Karpas-422 (cell line): ENCODE measurements around the gene NOS2. TPM values are rescaled to one million over a fixed set of nuclear protein-coding genes. Genes with fewer than 3 reads are reported as not detected.

Experiments used
- DNase-seq: peaks from one replicate; pipeline ENCODE4 v3.0.0-alpha.2; 2015
- H2AFZ ChIP-seq: fragments of 200-600 bp; sonication (generic); 2 replicates; pipeline ENCODE4 v1.6.1; 2014; ENCODE audit warnings: antibody characterized with exemption, low read length, mixed read lengths
- H3K27ac ChIP-seq: fragments of 200-600 bp; sonication (generic); 2 replicates; pipeline ENCODE4 v1.5.1; 2014; ENCODE audit warnings: mild to moderate bottlenecking, low read length, moderate library complexity
- H3K27me3 ChIP-seq: fragments of 200-600 bp; sonication (generic); 2 replicates; pipeline ENCODE4 v1.6.1; 2014; ENCODE audit warnings: low read length, mixed read lengths
- H3K36me3 ChIP-seq: fragments of 200-600 bp; sonication (generic); 2 replicates; pipeline ENCODE4 v1.6.1; 2014; ENCODE audit warnings: low read length, mixed read lengths; ENCODE audit not compliant: insufficient read depth
- H3K4me1 ChIP-seq: fragments of 200-600 bp; sonication (generic); 2 replicates; pipeline ENCODE4 v1.6.1; 2014; ENCODE audit warnings: mild to moderate bottlenecking, low read length, mixed read lengths
- H3K4me2 ChIP-seq: fragments of 200-600 bp; sonication (generic); 2 replicates; pipeline ENCODE4 v1.6.1; 2014; ENCODE audit warnings: low read length, low read depth, mild to moderate bottlenecking; ENCODE audit not compliant: poor library complexity, severe bottlenecking
- H3K4me3 ChIP-seq: fragments of 200-600 bp; sonication (generic); 2 replicates; pipeline ENCODE4 v1.5.1; 2014; ENCODE audit warnings: mild to moderate bottlenecking, antibody characterized with exemption, low read length, mixed read lengths
- H3K79me2 ChIP-seq: fragments of 200-600 bp; sonication (generic); 2 replicates; pipeline ENCODE4 v1.6.1; 2014; ENCODE audit warnings: mild to moderate bottlenecking, low read length, mixed read lengths
- H3K9ac ChIP-seq: fragments of 200-600 bp; sonication (generic); 2 replicates; pipeline ENCODE4 v1.6.0; 2014; ENCODE audit warnings: low read length
- H3K9me2 ChIP-seq: fragments of 200-600 bp; sonication (generic), shearing (Covaris generic); replicated peaks from 2 replicates; pipeline ENCODE4 v1.6.0; 2014; ENCODE audit warnings: mild to moderate bottlenecking, low read length, moderate library complexity; ENCODE audit not compliant: insufficient read depth
- H3K9me3 ChIP-seq: fragments of 300-700, 200-600 bp; sonication (generic); 2 replicates; pipeline ENCODE4 v1.6.1; 2014; ENCODE audit warnings: low read length, mixed read lengths
- H4K20me1 ChIP-seq: fragments of 200-600 bp; sonication (generic); 2 replicates; pipeline ENCODE4 v1.6.1; 2014; ENCODE audit warnings: mild to moderate bottlenecking, antibody characterized with exemption, low read length, low read depth; ENCODE audit not compliant: insufficient read depth
- total RNA-seq: library from RNA; depleted of rRNA; stranded (reverse); fragments of >200 nt; shearing (Covaris generic); gene quantifications from 2 replicates; pipeline ENCODE4 v1.2.3, GENCODE V29; 2014; ENCODE audit warnings: low replicate concordance

Gene NOS2
- total RNA-seq, 1 experiment from 2014 or later, result not detected

GRCh38 chr17:27793168-27793905, 7.0 kb downstream of the NOS2 start:
- H3K9me2 ChIP-seq, result no peaks in the 10 kb centered on the region
- no peaks in the 10 kb centered on the region for H3K79me2 ChIP-seq
- H3K9ac ChIP-seq, result no peak overlapping the region
- H3K36me3 ChIP-seq, result no peaks in the 10 kb centered on the region
- H3K9me3 ChIP-seq, result no peaks in the 10 kb centered on the region
- no peak overlapping the region for H3K4me2 ChIP-seq
- DNase-seq, result no peak
- no peak overlapping the region for H3K4me3 ChIP-seq
- H4K20me1 ChIP-seq, result no peaks in the 10 kb centered on the region
- H3K27ac ChIP-seq, result no peak overlapping the region
- H3K4me1 ChIP-seq, result no peaks in the 10 kb centered on the region
- no peaks in the 10 kb centered on the region for H3K27me3 ChIP-seq
- no peak overlapping the region for H2AFZ ChIP-seq

GRCh38 chr17:27792095-27792494, 8.2 kb downstream of the NOS2 start:
- no peaks in the 10 kb centered on the region for H4K20me1 ChIP-seq

GRCh38 chr17:27788919-27789318, 11.4 kb downstream of the NOS2 start:
- Histone ChIP-seq H3K9ac (no peak overlapping the region), H2AFZ (no peak overlapping the region), H3K79me2 (no peaks in the 10 kb centered on the region), H3K36me3 (no peaks in the 10 kb centered on the region), H3K9me2 (no peaks in the 10 kb centered on the region), H3K4me1 (no peaks in the 10 kb centered on the region), H3K4me3 (no peak overlapping the region), H3K27ac (no peak overlapping the region), H3K27me3 (no peaks in the 10 kb centered on the region), H3K4me2 (no peak overlapping the region), H3K9me3 (no peaks in the 10 kb centered on the region), H4K20me1 (no peaks in the 10 kb centered on the region)
- no peak for DNase-seq

More at GRCh38 chr17:27792095-27792494, 8.2 kb downstream of the NOS2 start:
- H3K9me3 ChIP-seq, result no peaks in the 10 kb centered on the region
- no peaks in the 10 kb centered on the region for H3K27me3 ChIP-seq
- no peaks in the 10 kb centered on the region for H3K9me2 ChIP-seq
- H3K9ac ChIP-seq, result no peak overlapping the region
- H3K27ac ChIP-seq, result no peak overlapping the region
- H3K4me1 ChIP-seq, result no peaks in the 10 kb centered on the region
- no peak overlapping the region for H3K4me3 ChIP-seq
- no peak overlapping the region for H3K4me2 ChIP-seq
- H3K79me2 ChIP-seq, result no peaks in the 10 kb centered on the region
- DNase-seq, result no peak
- H2AFZ ChIP-seq, result no peak overlapping the region
- no peaks in the 10 kb centered on the region for H3K36me3 ChIP-seq

- Histone ChIP-seq H3K9ac (no peak overlapping the region), H3K4me2 (no peak overlapping the region), H4K20me1 (no peaks in the 10 kb centered on the region), H3K36me3 (no peaks in the 10 kb centered on the region), H2AFZ (no peak overlapping the region), H3K27ac (no peak overlapping the region), H3K27me3 (no peaks in the 10 kb centered on the region), H3K4me1 (no peaks in the 10 kb centered on the region), H3K9me2 (no peaks in the 10 kb centered on the region), H3K79me2 (no peaks in the 10 kb centered on the region), H3K9me3 (no peaks in the 10 kb centered on the region), H3K4me3 (no peak overlapping the region)
- no peak for DNase-seq
Measured at GRCh38 chr17:27783440-27784350, 16.6 kb downstream of the NOS2 start.

GRCh38 chr17:27782791-27783206, 17.5 kb downstream of the NOS2 start:
- H3K4me1 ChIP-seq, result no peaks in the 10 kb centered on the region
- no peaks in the 10 kb centered on the region for H3K9me3 ChIP-seq
- no peaks in the 10 kb centered on the region for H3K9me2 ChIP-seq
- no peak overlapping the region for H3K27ac ChIP-seq
- no peak overlapping the region for H3K4me2 ChIP-seq
- H4K20me1 ChIP-seq, result no peaks in the 10 kb centered on the region
- DNase-seq, result no peak
- no peak overlapping the region for H3K4me3 ChIP-seq
- H3K9ac ChIP-seq, result no peak overlapping the region
- H3K27me3 ChIP-seq, result no peaks in the 10 kb centered on the region
- H3K36me3 ChIP-seq, result no peaks in the 10 kb centered on the region
- H2AFZ ChIP-seq, result no peak overlapping the region
- no peaks in the 10 kb centered on the region for H3K79me2 ChIP-seq

GRCh38 chr17:27780828-27781404, 19.4 kb downstream of the NOS2 start:
- Histone ChIP-seq H2AFZ (no peak overlapping the region), H3K27ac (no peak overlapping the region), H3K4me2 (no peak overlapping the region), H3K4me3 (no peak overlapping the region), H3K27me3 (no peaks in the 10 kb centered on the region), H3K9me3 (no peaks in the 10 kb centered on the region), H3K4me1 (no peaks in the 10 kb centered on the region), H3K9ac (no peak overlapping the region), H3K79me2 (no peaks in the 10 kb centered on the region), H3K36me3 (no peaks in the 10 kb centered on the region), H4K20me1 (no peaks in the 10 kb centered on the region), H3K9me2 (no peaks in the 10 kb centered on the region)
- DNase-seq, result no peak

- Histone ChIP-seq H3K9me2 (no peaks in the 10 kb centered on the region), H3K9me3 (no peaks in the 10 kb centered on the region), H4K20me1 (no peaks in the 10 kb centered on the region), H2AFZ (no peak overlapping the region), H3K4me2 (no peak overlapping the region), H3K27me3 (no peaks in the 10 kb centered on the region), H3K4me1 (no peaks in the 10 kb centered on the region), H3K4me3 (no peak overlapping the region), H3K27ac (no peak overlapping the region), H3K9ac (no peak overlapping the region), H3K79me2 (no peaks in the 10 kb centered on the region), H3K36me3 (no peaks in the 10 kb centered on the region)
- no peak for DNase-seq
Measured at GRCh38 chr17:27780092-27780827, 20.1 kb downstream of the NOS2 start.
